Measurements from ENCODE around the gene POU2AF1. TPM values are rescaled to one million over a fixed set of nuclear protein-coding genes. Genes with fewer than 3 reads are reported as not detected.

POU2AF1 gene
- total RNA-seq, 1 experiment from 2014 or later, result 0.22 TPM

DNA sequence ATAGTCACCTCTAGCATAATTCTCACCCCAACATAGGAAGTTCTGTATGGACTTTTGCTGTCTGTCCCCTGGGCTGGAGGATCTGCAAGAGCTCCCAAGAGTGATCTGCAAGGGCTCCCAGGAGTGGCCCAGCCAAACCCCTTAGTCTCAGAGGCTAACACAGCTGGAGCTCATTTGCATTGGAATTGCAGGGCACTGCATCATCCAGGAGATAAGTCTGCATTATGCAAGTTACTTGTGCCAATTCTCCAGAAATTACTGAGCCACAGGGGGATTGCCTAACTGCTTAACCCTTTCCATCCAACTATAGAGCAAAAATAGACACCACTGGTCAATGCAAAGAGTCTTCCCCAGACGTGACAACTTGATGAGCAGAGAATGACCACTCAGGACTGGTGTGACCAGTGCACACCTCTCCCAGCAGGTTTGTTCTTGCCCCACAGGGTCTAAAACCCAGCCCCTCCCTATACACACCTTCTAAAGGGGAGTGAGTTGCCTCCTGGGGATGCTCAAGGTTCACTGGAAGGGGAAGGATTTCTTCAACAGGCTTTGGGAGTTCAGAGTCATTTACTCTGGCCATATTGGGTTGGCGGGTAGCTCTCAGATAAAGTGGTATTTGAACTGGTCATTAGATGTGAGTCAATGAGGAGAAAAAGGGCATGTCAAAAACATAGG is 42.4 kb downstream of the POU2AF1 start:
- Mint-ChIP-seq H3K9me3 (peaks cover 13% of the 10 kb centered on the region), H3K27ac (no peak overlapping the region), H3K36me3 (peaks cover 10% of the 10 kb centered on the region), H3K27me3 (ENCODE audit: low read depth) (no peaks in the 10 kb centered on the region), H3K4me3 (no peak overlapping the region), H3K4me1 (peaks cover 18% of the 10 kb centered on the region)
- TF ChIP-seq GABPB1 (CRISPR knock-in tag; IDR thresholded peaks at IDR 0.05) (peak; percentile 98), ELF4 (CRISPR knock-in tag; IDR thresholded peaks at IDR 0.05; ENCODE audit: low read depth) (no peak)
- ATAC-seq (peak; percentile 83), DNase-seq (ENCODE audit: low spot score) (no peak)
- ChIA-PET CTCF (interaction anchor here (1.0 kb wide), 1 partner anchor 86 kb away, joined by 3 read pairs; no protein-coding TSS in a partner anchor), POLR2A (no interaction called here)

DNA sequence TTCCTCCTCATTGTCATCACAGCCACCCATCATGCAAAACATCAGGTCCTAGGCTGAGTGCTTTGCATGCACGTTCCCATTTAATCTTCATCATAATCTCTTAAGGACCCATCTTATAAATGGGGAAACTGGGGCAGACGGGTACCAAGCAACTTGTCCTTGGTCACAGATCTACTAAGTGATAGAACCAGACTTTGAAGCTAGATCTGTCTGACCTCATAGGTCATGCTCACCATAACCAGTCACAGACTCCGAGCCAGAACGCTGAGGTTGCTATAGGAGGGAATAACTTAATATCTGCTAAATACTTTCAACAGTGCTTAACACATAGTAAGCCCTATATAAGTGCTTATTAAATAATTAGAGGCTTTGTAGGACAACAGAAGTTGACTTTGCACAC is 43.0 kb downstream of the POU2AF1 start:
- Mint-ChIP-seq H3K27ac (no peak overlapping the region), H3K36me3 (peaks cover 10% of the 10 kb centered on the region)
- no peak for TF ChIP-seq ZSCAN18 (CRISPR knock-in tag; IDR thresholded peaks at IDR 0.05)
- TF ChIP-seq GABPB1 (CRISPR knock-in tag; IDR thresholded peaks at IDR 0.05), result no peak
- TF ChIP-seq ATF2 (CRISPR knock-in tag; IDR thresholded peaks at IDR 0.05; ENCODE audit: borderline replicate concordance, low read depth), result no peak
- no peak for TF ChIP-seq NR2C2 (CRISPR knock-in tag; IDR thresholded peaks at IDR 0.05)
- TF ChIP-seq, protein P1, sequence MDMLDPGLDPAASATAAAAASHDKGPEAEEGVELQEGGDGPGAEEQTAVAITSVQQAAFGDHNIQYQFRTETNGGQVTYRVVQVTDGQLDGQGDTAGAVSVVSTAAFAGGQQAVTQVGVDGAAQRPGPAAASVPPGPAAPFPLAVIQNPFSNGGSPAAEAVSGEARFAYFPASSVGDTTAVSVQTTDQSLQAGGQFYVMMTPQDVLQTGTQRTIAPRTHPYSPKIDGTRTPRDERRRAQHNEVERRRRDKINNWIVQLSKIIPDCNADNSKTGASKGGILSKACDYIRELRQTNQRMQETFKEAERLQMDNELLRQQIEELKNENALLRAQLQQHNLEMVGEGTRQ (CRISPR knock-in tag; IDR thresholded peaks at IDR 0.05), result no peak
- TF ChIP-seq NFATC4 (CRISPR knock-in tag; IDR thresholded peaks at IDR 0.05), result no peak
- TF ChIP-seq FOXP1 (CRISPR knock-in tag; IDR thresholded peaks at IDR 0.05; ENCODE audit: borderline replicate concordance), result no peak
- no peak for TF ChIP-seq ZNF671 (CRISPR knock-in tag; IDR thresholded peaks at IDR 0.05)
- TF ChIP-seq, protein P2, sequence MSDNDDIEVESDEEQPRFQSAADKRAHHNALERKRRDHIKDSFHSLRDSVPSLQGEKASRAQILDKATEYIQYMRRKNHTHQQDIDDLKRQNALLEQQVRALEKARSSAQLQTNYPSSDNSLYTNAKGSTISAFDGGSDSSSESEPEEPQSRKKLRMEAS (CRISPR knock-in tag; IDR thresholded peaks at IDR 0.05), result no peak
- TF ChIP-seq, protein P3, sequence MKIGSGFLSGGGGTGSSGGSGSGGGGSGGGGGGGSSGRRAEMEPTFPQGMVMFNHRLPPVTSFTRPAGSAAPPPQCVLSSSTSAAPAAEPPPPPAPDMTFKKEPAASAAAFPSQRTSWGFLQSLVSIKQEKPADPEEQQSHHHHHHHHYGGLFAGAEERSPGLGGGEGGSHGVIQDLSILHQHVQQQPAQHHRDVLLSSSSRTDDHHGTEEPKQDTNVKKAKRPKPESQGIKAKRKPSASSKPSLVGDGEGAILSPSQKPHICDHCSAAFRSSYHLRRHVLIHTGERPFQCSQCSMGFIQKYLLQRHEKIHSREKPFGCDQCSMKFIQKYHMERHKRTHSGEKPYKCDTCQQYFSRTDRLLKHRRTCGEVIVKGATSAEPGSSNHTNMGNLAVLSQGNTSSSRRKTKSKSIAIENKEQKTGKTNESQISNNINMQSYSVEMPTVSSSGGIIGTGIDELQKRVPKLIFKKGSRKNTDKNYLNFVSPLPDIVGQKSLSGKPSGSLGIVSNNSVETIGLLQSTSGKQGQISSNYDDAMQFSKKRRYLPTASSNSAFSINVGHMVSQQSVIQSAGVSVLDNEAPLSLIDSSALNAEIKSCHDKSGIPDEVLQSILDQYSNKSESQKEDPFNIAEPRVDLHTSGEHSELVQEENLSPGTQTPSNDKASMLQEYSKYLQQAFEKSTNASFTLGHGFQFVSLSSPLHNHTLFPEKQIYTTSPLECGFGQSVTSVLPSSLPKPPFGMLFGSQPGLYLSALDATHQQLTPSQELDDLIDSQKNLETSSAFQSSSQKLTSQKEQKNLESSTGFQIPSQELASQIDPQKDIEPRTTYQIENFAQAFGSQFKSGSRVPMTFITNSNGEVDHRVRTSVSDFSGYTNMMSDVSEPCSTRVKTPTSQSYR (CRISPR knock-in tag; IDR thresholded peaks at IDR 0.05), result no peak
- TF ChIP-seq TP53 (CRISPR knock-in tag; IDR thresholded peaks at IDR 0.05), result no peak
- TF ChIP-seq CREM (CRISPR knock-in tag; IDR thresholded peaks at IDR 0.05), result no peak
- no peak for TF ChIP-seq ARID4B (CRISPR knock-in tag; IDR thresholded peaks at IDR 0.05; ENCODE audit: borderline replicate concordance)
- TF ChIP-seq ZNF396 (CRISPR knock-in tag; IDR thresholded peaks at IDR 0.05; ENCODE audit: borderline replicate concordance), result no peak
- TF ChIP-seq, protein P4, sequence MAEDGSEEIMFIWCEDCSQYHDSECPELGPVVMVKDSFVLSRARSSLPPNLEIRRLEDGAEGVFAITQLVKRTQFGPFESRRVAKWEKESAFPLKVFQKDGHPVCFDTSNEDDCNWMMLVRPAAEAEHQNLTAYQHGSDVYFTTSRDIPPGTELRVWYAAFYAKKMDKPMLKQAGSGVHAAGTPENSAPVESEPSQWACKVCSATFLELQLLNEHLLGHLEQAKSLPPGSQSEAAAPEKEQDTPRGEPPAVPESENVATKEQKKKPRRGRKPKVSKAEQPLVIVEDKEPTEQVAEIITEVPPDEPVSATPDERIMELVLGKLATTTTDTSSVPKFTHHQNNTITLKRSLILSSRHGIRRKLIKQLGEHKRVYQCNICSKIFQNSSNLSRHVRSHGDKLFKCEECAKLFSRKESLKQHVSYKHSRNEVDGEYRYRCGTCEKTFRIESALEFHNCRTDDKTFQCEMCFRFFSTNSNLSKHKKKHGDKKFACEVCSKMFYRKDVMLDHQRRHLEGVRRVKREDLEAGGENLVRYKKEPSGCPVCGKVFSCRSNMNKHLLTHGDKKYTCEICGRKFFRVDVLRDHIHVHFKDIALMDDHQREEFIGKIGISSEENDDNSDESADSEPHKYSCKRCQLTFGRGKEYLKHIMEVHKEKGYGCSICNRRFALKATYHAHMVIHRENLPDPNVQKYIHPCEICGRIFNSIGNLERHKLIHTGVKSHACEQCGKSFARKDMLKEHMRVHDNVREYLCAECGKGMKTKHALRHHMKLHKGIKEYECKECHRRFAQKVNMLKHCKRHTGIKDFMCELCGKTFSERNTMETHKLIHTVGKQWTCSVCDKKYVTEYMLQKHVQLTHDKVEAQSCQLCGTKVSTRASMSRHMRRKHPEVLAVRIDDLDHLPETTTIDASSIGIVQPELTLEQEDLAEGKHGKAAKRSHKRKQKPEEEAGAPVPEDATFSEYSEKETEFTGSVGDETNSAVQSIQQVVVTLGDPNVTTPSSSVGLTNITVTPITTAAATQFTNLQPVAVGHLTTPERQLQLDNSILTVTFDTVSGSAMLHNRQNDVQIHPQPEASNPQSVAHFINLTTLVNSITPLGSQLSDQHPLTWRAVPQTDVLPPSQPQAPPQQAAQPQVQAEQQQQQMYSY (CRISPR knock-in tag; IDR thresholded peaks at IDR 0.05), result no peak
- no peak for TF ChIP-seq SOX15 (CRISPR knock-in tag; IDR thresholded peaks at IDR 0.05)

More for the DNA sequence above, 43.0 kb downstream of the POU2AF1 start:
- POLR2A ChIA-PET, result no interaction called here
- Mint-ChIP-seq H3K9me3 (peaks cover 13% of the 10 kb centered on the region), H3K4me3 (no peak overlapping the region), H3K4me1 (peaks cover 18% of the 10 kb centered on the region), H3K27me3 (ENCODE audit: low read depth) (no peaks in the 10 kb centered on the region)
- no peak for ATAC-seq
- no peak for DNase-seq (ENCODE audit: low spot score)
- CTCF ChIA-PET, result interaction anchor here (1.0 kb wide), 1 partner anchor 87 kb away, joined by 3 read pairs; no protein-coding TSS in a partner anchor
